Neural cell (in vitro differentiated cells): ENCODE measurements around the gene EFCAB6. TPM values are rescaled to one million over a fixed set of nuclear protein-coding genes. Genes with fewer than 3 reads are reported as not detected.

Experiments
- H2AFZ ChIP-seq: fragments of 200-600, 300-800 bp; sonication (generic), shearing (Covaris generic); 2 replicates; pipeline ENCODE4 v1.6.0; 2014; ENCODE audit warnings: low read depth, mild to moderate bottlenecking, antibody characterized with exemption, low read length, moderate library complexity
- H3F3A ChIP-seq: fragments of 200-600 bp; shearing (Covaris generic); 2 replicates; pipeline ENCODE4 v1.6.1; 2016; ENCODE audit warnings: mild to moderate bottlenecking, moderate library complexity, mixed read lengths, antibody characterized with exemption, low read length; ENCODE audit not compliant: insufficient read depth, poor library complexity, severe bottlenecking
- H3K27ac ChIP-seq: fragments of 200-600, 300-800 bp; sonication (generic), shearing (Covaris generic); 2 replicates; pipeline ENCODE4 v1.5.1; 2014; ENCODE audit warnings: mild to moderate bottlenecking, low read length, moderate library complexity
- H3K27me3 ChIP-seq: fragments of 300-800, 200-600 bp; sonication (generic), shearing (Covaris generic); 2 replicates; pipeline ENCODE4 v1.6.0; 2014; ENCODE audit warnings: mild to moderate bottlenecking, low read depth, low read length, moderate library complexity; ENCODE audit not compliant: insufficient read depth
- H3K36me3 ChIP-seq: fragments of 300-800, 200-600 bp; sonication (generic), shearing (Covaris generic); 2 replicates; pipeline ENCODE4 v1.5.1; 2014; ENCODE audit warnings: mild to moderate bottlenecking, antibody characterized with exemption, low read length, moderate library complexity; ENCODE audit not compliant: insufficient read depth
- H3K4me2 ChIP-seq: fragments of 300-800, 200-600 bp; sonication (generic), shearing (Covaris generic); 2 replicates; pipeline ENCODE4 v1.6.0; 2014; ENCODE audit warnings: mild to moderate bottlenecking, low read length
- H3K4me3 ChIP-seq: fragments of 300-800, 200-600 bp; sonication (generic), shearing (Covaris generic); 2 replicates; pipeline ENCODE4 v1.5.1; 2014; ENCODE audit warnings: mild to moderate bottlenecking, low read length, moderate library complexity
- H3K79me2 ChIP-seq: fragments of 200-600 bp; shearing (Covaris generic); replicated peaks from 2 replicates; pipeline ENCODE4 v1.6.0; 2014; ENCODE audit warnings: mild to moderate bottlenecking, low read length, moderate library complexity; ENCODE audit not compliant: insufficient read depth
- H3K9ac ChIP-seq: fragments of 300-800, 200-600 bp; sonication (generic), shearing (Covaris generic); 2 replicates; pipeline ENCODE4 v1.6.1; 2016; ENCODE audit warnings: mild to moderate bottlenecking, low read length, mixed read lengths
- H3K9me2 ChIP-seq: fragments of 200-600 bp; shearing (Covaris generic); 2 replicates; pipeline ENCODE4 v1.6.1; 2016; ENCODE audit warnings: mild to moderate bottlenecking, low read length, mixed read lengths; ENCODE audit not compliant: insufficient read depth
- H3K9me3 ChIP-seq: fragments of 200-600, 300-800 bp; sonication (generic), shearing (Covaris generic); 2 replicates; pipeline ENCODE4 v1.6.1; 2016; ENCODE audit warnings: mild to moderate bottlenecking, mixed run types, low read length, moderate library complexity, mixed read lengths
- H4K20me1 ChIP-seq: fragments of 200-600 bp; shearing (Covaris generic); 2 replicates; pipeline ENCODE4 v1.6.1; 2016; ENCODE audit warnings: mild to moderate bottlenecking, mixed run types; ENCODE audit not compliant: insufficient read depth
- CTCF ChIP-seq: fragments of 450-650 bp; IDR thresholded peaks from 2 replicates; pipeline ENCODE4 v1.5.1; 2014; ENCODE audit warnings: antibody characterized with exemption, mild to moderate bottlenecking, moderate library complexity; ENCODE audit not compliant: poor library complexity, severe bottlenecking
- EP300 ChIP-seq: fragments of 450-650 bp; conservative IDR thresholded peaks from 2 replicates; pipeline ENCODE4 v1.6.1; 2014; ENCODE audit warnings: antibody characterized with exemption, mild to moderate bottlenecking, moderate library complexity; ENCODE audit not compliant: poor library complexity, severe bottlenecking
- EZH2 ChIP-seq: fragments of 200-600, 300-800 bp; shearing (Covaris generic), sonication (generic); IDR thresholded peaks from 2 replicates; pipeline ENCODE4 v1.6.1; 2014; ENCODE audit warnings: antibody characterized with exemption, low read length, borderline replicate concordance, mild to moderate bottlenecking; ENCODE audit not compliant: insufficient read depth, poor library complexity, severe bottlenecking
- MXI1 ChIP-seq: fragments of 450-650 bp; conservative IDR thresholded peaks from 2 replicates; pipeline ENCODE4 v1.6.1; 2014; ENCODE audit warnings: antibody characterized with exemption, mild to moderate bottlenecking; ENCODE audit not compliant: poor library complexity, severe bottlenecking
- POLR2AphosphoS5 ChIP-seq: IDR thresholded peaks from 2 replicates; pipeline ENCODE4 v1.6.1; 2012
- RAD21 ChIP-seq: fragments of 450-650 bp; conservative IDR thresholded peaks from 2 replicates; pipeline ENCODE4 v1.6.1; 2014; ENCODE audit warnings: antibody characterized with exemption, mild to moderate bottlenecking, moderate library complexity
- SMC3 ChIP-seq: fragments of 450-650 bp; conservative IDR thresholded peaks from 2 replicates; pipeline ENCODE4 v1.6.1; 2014; ENCODE audit warnings: antibody characterized with exemption, mild to moderate bottlenecking, moderate library complexity; ENCODE audit not compliant: poor library complexity
- TAF1 ChIP-seq: IDR thresholded peaks from 2 replicates; pipeline ENCODE4 v1.6.1; 2012; ENCODE audit warnings: low read depth
- polyA plus RNA-seq: library from polyadenylated mRNA; depleted of rRNA; stranded (reverse); fragments of >200 nt; gene quantifications from 2 replicates; pipeline ENCODE4 v1.2.3, GENCODE V29; 2014
- TF ChIP-seq, protein P1 (sequence below): IDR thresholded peaks from 2 replicates; pipeline ENCODE4 v1.6.1; 2012; ENCODE audit warnings: borderline replicate concordance

Gene EFCAB6
- polyA plus RNA-seq, 1 donor from 2014 or later: 1.4 TPM

DNA sequence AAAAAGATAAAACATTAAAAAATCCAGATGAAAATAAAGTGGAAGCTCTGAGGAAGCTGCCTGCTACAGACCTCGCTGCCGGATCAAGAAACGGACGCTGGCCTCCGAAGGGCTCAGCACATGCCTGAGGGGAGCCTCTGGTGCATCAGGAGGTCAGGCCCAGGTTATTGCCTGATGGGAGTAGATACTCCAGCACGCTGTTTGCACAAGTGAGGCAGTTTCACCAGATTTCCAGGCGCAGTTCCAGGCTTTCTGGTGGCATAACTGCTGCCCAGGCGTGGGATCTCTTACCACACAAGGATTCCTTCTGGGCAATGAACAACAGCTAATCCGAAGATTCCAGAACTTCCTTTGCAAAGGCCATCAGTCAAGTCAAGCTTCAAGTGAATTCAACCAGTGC, 246.1 kb downstream of the EFCAB6 start:
- Histone ChIP-seq H3K4me3 (no peak overlapping the region), H3K9me2 (no peaks in the 10 kb centered on the region), H3F3A (no peaks in the 10 kb centered on the region), H3K36me3 (no peaks in the 10 kb centered on the region), H4K20me1 (no peaks in the 10 kb centered on the region), H3K27me3 (no peaks in the 10 kb centered on the region), H3K9me3 (no peaks in the 10 kb centered on the region), H2AFZ (no peak overlapping the region), H3K27ac (no peak overlapping the region), H3K9ac (no peak overlapping the region), H3K79me2 (no peaks in the 10 kb centered on the region), H3K4me2 (no peak overlapping the region)
- TF ChIP-seq TAF1: no peak
- TF ChIP-seq, protein P1, sequence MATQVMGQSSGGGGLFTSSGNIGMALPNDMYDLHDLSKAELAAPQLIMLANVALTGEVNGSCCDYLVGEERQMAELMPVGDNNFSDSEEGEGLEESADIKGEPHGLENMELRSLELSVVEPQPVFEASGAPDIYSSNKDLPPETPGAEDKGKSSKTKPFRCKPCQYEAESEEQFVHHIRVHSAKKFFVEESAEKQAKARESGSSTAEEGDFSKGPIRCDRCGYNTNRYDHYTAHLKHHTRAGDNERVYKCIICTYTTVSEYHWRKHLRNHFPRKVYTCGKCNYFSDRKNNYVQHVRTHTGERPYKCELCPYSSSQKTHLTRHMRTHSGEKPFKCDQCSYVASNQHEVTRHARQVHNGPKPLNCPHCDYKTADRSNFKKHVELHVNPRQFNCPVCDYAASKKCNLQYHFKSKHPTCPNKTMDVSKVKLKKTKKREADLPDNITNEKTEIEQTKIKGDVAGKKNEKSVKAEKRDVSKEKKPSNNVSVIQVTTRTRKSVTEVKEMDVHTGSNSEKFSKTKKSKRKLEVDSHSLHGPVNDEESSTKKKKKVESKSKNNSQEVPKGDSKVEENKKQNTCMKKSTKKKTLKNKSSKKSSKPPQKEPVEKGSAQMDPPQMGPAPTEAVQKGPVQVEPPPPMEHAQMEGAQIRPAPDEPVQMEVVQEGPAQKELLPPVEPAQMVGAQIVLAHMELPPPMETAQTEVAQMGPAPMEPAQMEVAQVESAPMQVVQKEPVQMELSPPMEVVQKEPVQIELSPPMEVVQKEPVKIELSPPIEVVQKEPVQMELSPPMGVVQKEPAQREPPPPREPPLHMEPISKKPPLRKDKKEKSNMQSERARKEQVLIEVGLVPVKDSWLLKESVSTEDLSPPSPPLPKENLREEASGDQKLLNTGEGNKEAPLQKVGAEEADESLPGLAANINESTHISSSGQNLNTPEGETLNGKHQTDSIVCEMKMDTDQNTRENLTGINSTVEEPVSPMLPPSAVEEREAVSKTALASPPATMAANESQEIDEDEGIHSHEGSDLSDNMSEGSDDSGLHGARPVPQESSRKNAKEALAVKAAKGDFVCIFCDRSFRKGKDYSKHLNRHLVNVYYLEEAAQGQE: no peak
- no peak for TF ChIP-seq RAD21
- no peak for TF ChIP-seq EP300
- TF ChIP-seq EZH2: no peak
- TF ChIP-seq SMC3: no peak
- TF ChIP-seq POLR2AphosphoS5: no peak
- no peak for TF ChIP-seq MXI1
- TF ChIP-seq CTCF: no peak

GRCh38 chr22:43564859-43565258, 247.2 kb downstream of the EFCAB6 start:
- Histone ChIP-seq H3K79me2 (no peaks in the 10 kb centered on the region), H3K9me2 (no peaks in the 10 kb centered on the region), H3K36me3 (no peaks in the 10 kb centered on the region), H3K4me2 (no peak overlapping the region), H3K9me3 (no peaks in the 10 kb centered on the region), H3K9ac (no peak overlapping the region), H2AFZ (no peak overlapping the region), H3K4me3 (no peak overlapping the region), H3K27me3 (no peaks in the 10 kb centered on the region), H4K20me1 (no peaks in the 10 kb centered on the region), H3F3A (no peaks in the 10 kb centered on the region), H3K27ac (no peak overlapping the region)
- TF ChIP-seq RAD21 (no peak), MXI1 (no peak), TAF1 (no peak), EZH2 (no peak)
- TF ChIP-seq, protein P1: no peak
